Spleen (tissue), 11 donors: ENCODE measurements around the gene ERICH6. TPM values are rescaled to one million over a fixed set of nuclear protein-coding genes. Genes with fewer than 3 reads are reported as not detected.

Experiments
- DNase-seq: peaks from one replicate; pipeline ENCODE4 v3.0.0-alpha.2; 2020
- H3K27ac ChIP-seq, 8 donors: fragments of 200-600 bp; sonication (generic) in 7 of 8; 1 replicate in 4 of 8; 2 replicates in 4 of 8; pipeline versions ENCODE4 v1.5.0 to v1.8.0; 2016 to 2021; ENCODE audit warnings: inconsistent platforms in 4 of 8, mild to moderate bottlenecking in 4 of 8, moderate library complexity in 1 of 8
- H3K27me3 ChIP-seq, 7 donors: fragments of 200-600 bp; sonication (generic) in 6 of 7; replicated peaks in 1 of 7; 1 replicate in 4 of 7; 2 replicates in 3 of 7; pipeline versions ENCODE4 v1.5.0 to v1.8.0; 2016 to 2021; ENCODE audit warnings: inconsistent platforms in 3 of 7, mild to moderate bottlenecking in 1 of 7
- H3K36me3 ChIP-seq, 6 donors: fragments of 200-600 bp; sonication (generic) in 5 of 6; 1 replicate in 4 of 6; 2 replicates in 2 of 6; pipeline versions ENCODE4 v1.5.0 to v1.8.0; 2016 to 2021; ENCODE audit warnings: inconsistent platforms in 2 of 6
- H3K4me1 ChIP-seq, 6 donors: fragments of 200-600 bp; sonication (generic) in 5 of 6; 1 replicate in 3 of 6; 2 replicates in 3 of 6; pipeline versions ENCODE4 v1.5.0 to v1.8.0; 2016 to 2021; ENCODE audit warnings: inconsistent platforms in 3 of 6
- H3K4me3 ChIP-seq, 8 donors: fragments of 200-600 bp; sonication (generic) in 7 of 8; 1 replicate in 4 of 8; 2 replicates in 4 of 8; pipeline versions ENCODE4 v1.5.0 to v1.8.0; 2016 to 2021; ENCODE audit warnings: inconsistent platforms in 4 of 8, mild to moderate bottlenecking in 4 of 8, moderate library complexity in 2 of 8
- H3K9me3 ChIP-seq, 8 donors: fragments of 200-600 bp; sonication (generic) in 7 of 8; 1 replicate in 4 of 8; 2 replicates in 4 of 8; pipeline versions ENCODE4 v1.5.0 to v1.8.0; 2016 to 2021; ENCODE audit warnings: inconsistent platforms in 4 of 8
- POLR2A ChIP-seq, 3 donors: fragments of 450-650 bp; IDR thresholded peaks; one replicate each; pipeline ENCODE4 v1.5.1; 2017; ENCODE audit warnings: antibody characterized with exemption in 3 of 3, mild to moderate bottlenecking in 1 of 3
- POLR2AphosphoS5 ChIP-seq, 3 donors: sonication (generic); formaldehyde crosslinking; IDR thresholded peaks; one replicate each; pipeline ENCODE4 v1.5.1; 2017; ENCODE audit warnings: antibody characterized with exemption in 3 of 3
- WGBS, 5 donors: extraction: QIAGEN DNeasy Blood & Tissue Kit in 3 of 5; methylation state at CpG; one replicate each; pipeline versions ENCODE4 v1.1.5 to v1.1.7; 2013 to 2018; 5-methylcytosine and 5-hydroxymethylcytosine counted together
- intact Hi-C: fragments of 100-400 bp; cut with DNase I; formaldehyde crosslinking; loops from one replicate; pipeline ENCODE4 v1.15.0; 2023; ENCODE audit warnings: low total_unique reads
- polyA plus RNA-seq, 3 donors: library from polyadenylated mRNA; stranded (reverse); fragments of 200-250 nt; gene quantifications; one replicate each; pipeline ENCODE4 v1.2.1, GENCODE V29; 2013
- total RNA-seq, 7 donors: library from RNA; depleted of rRNA in 3 of 7; stranded (reverse); fragments of >200 nt in 3 of 7; fragmentation: NEBNext Ultra II Directional in 4 of 7; extraction: Animal tissue kit (Norgen Biotek cat#: 25700) in 4 of 7; gene quantifications; one replicate each; pipeline versions ENCODE4 v1.1.0 to v1.2.1, GENCODE V29; 2016 to 2021
- TF ChIP-seq, protein P1 (sequence below), 11 experiments: fragments of 200-600 bp in 7 of 11; fragments of 450-650 bp in 4 of 11; sonication (generic) in 4 of 11; IDR thresholded peaks in 8 of 11; conservative IDR thresholded peaks in 3 of 11; 1 replicate in 7 of 11; 2 replicates in 4 of 11; pipeline versions ENCODE4 v1.4.0 to v1.8.0; 2016 to 2021; ENCODE audit warnings: antibody characterized with exemption in 11 of 11, inconsistent platforms in 4 of 11, mild to moderate bottlenecking in 1 of 11
- donor health status: healthy with polysubstance abuse.
- donor health status: DM: no; HTN: no; CAD: no; lungs with moderate emphysema.
- donor health status: DM: no; HTN: no; CAD: no.
- donor health status: Bipolar disorder and iron deficiency.
- donor health status: healthy.
- donor health status: DM: no; HTN: no; CAD: no.
- donor health status: DM: yes; HTN: yes; CAD: no.

ERICH6 gene
- total and polyA plus RNA-seq, 10 donors, result not detected

DNA sequence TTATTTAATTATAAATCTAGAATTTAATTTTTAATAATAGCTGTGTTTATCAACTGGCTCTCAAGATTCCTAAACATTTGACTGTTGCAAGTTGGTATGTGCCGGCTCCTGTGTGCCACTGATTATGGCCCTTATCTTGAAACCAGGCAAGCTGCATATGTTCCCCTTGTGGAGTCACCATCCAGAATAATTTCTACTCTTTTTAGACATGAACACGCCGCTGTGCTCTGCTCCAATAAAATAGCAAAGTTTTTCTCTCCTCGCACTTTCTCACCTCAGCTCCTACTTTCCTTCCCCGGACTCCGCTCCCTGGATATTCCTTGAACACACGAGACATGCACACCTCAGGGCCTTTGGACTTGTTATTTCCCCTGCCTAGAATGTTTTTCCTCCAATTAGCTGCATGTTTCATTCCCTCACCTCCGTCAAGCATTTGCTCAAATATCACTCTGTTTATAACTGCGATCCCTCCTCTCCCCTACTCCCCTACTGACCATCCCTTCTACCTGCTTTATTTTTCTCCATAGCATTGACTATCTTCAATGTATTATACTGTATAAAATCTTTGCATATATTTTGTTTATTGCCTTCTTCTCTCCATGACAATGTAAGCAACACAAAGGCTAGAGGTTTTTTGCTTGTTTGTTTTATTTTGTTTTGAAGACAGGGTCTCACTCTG lies 26.1 kb upstream of the ERICH6 start:
- intact Hi-C loops, result loop anchor here (10.0 kb wide), 1 partner anchor 415 kb away; no protein-coding TSS in a partner anchor
- H3K27me3 ChIP-seq, result no peaks in the 10 kb centered on the region
- no peak overlapping the region for H3K27ac ChIP-seq
- no peak for DNase-seq
- H3K4me1 ChIP-seq, result peaks cover 0 to 17% (median 2%) of the 10 kb centered on the region in 6 donors
- no peak overlapping the region for H3K4me3 ChIP-seq
- no peaks in the 10 kb centered on the region for H3K9me3 ChIP-seq
- H3K36me3 ChIP-seq, result no peaks in the 10 kb centered on the region
- TF ChIP-seq, protein P1, sequence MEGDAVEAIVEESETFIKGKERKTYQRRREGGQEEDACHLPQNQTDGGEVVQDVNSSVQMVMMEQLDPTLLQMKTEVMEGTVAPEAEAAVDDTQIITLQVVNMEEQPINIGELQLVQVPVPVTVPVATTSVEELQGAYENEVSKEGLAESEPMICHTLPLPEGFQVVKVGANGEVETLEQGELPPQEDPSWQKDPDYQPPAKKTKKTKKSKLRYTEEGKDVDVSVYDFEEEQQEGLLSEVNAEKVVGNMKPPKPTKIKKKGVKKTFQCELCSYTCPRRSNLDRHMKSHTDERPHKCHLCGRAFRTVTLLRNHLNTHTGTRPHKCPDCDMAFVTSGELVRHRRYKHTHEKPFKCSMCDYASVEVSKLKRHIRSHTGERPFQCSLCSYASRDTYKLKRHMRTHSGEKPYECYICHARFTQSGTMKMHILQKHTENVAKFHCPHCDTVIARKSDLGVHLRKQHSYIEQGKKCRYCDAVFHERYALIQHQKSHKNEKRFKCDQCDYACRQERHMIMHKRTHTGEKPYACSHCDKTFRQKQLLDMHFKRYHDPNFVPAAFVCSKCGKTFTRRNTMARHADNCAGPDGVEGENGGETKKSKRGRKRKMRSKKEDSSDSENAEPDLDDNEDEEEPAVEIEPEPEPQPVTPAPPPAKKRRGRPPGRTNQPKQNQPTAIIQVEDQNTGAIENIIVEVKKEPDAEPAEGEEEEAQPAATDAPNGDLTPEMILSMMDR (IDR thresholded peaks at IDR 0.05 in 8 of 11, conservative IDR thresholded peaks at IDR 0.05 in 3 of 11), result no peak
- TF ChIP-seq POLR2AphosphoS5 (IDR thresholded peaks at IDR 0.05), result no peak
- no peak for TF ChIP-seq POLR2A (IDR thresholded peaks at IDR 0.05)
- 90 to 97% (median 95%) methylated on average over 9 of the region's 9 CpGs for WGBS, 5 donors

DNA sequence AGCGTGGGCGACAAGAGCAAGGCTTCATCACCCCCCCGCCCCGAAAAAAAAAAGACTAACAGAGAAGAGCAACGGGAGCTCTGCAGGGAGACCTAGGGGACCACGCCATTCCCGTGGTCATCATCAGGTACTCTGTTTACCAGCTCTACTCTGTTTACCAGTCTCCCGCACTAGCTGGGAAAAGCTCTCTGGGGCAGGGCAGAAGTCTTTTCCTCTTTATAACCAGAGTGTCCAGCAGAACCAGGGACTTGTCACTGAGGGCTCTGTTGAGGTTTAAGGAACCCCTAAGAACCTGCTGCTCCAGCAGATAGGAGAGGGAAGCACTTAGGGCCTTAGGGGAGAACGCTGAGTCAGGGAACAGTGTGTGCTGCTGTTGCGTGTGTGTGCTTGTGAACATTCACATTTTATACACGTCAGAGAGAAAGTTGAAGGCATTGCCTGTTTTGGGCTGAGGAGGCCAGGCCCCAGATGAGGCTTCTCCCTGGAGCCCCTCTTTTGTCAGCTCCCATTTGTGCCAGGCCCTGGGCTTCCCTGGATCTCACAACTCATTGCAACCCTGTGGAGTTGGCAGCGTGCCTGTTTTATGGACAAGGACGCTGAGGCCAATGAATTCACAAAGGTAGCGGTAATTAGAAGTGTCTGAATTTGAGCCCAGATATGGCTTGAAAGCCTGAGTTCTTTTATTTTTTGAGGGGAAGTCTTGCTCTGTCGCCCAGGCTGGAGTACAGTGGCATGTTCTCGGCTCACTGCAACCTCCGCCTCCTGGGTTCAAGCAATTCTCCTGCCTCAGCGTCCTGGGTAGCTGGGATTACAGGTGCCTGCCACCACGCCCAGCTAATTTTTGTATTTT lies 24.2 kb upstream of the ERICH6 start:
- H3K27ac ChIP-seq, result peak overlapping the region in 4 of 8 donors; percentile 67 to 75 (median 72)
- no peak for DNase-seq

DNA sequence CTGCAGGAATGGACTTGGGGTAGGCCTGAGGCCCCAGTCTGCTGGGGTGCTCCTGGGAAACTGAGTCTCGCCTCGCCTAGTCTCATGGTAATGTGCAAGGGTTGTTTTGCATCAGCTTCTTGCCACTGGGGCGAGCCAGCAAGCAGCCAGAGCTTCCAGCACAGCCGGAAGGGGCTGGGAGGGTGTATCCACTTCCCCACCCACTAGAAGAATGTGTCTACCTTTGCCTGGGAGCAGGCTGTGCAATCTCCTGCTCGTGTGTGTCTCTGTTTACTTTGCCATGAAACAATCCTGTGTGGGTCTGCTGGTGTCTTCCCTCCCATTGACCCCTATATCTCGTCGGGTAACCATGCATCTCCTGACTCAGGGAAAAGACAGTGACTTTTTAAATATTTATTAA lies 21.8 kb upstream of the ERICH6 start:
- no peak overlapping the region for H3K4me3 ChIP-seq
- TF ChIP-seq, protein P1 (IDR thresholded peaks at IDR 0.05 in 8 of 11, conservative IDR thresholded peaks at IDR 0.05 in 3 of 11), result no peak
- TF ChIP-seq POLR2A (IDR thresholded peaks at IDR 0.05) (no peak), POLR2AphosphoS5 (IDR thresholded peaks at IDR 0.05) (no peak)
- H3K4me1 ChIP-seq, result peaks cover 0 to 9% (median 6%) of the 10 kb centered on the region in 6 donors
- 85 to 95% (median 90%) methylated on average over 7 of the region's 7 CpGs for WGBS, 5 donors
- intact Hi-C loops, result loop anchor here (10.0 kb wide), 1 partner anchor 419 kb away; no protein-coding TSS in a partner anchor
- H3K27me3 ChIP-seq, result no peaks in the 10 kb centered on the region
- no peak for DNase-seq
- H3K36me3 ChIP-seq, result no peaks in the 10 kb centered on the region
- no peaks in the 10 kb centered on the region for H3K9me3 ChIP-seq
- no peak overlapping the region for H3K27ac ChIP-seq

More for the DNA sequence above, 24.2 kb upstream of the ERICH6 start:
- Histone ChIP-seq H3K9me3 (no peaks in the 10 kb centered on the region), H3K4me1 (no peaks in the 10 kb centered on the region), H3K36me3 (no peaks in the 10 kb centered on the region), H3K4me3 (no peak overlapping the region), H3K27me3 (no peaks in the 10 kb centered on the region)
- 85 to 92% (median 88%) methylated on average over 19 of the region's 19 CpGs for WGBS, 5 donors
- TF ChIP-seq POLR2A (IDR thresholded peaks at IDR 0.05), result no peak
- TF ChIP-seq, protein P1 (IDR thresholded peaks at IDR 0.05 in 8 of 11, conservative IDR thresholded peaks at IDR 0.05 in 3 of 11), result no peak
- peak in 2 of 3 donors; percentile 58 to 90 for TF ChIP-seq POLR2AphosphoS5 (IDR thresholded peaks at IDR 0.05)
- intact Hi-C loops, result loop anchor here (10.0 kb wide), 1 partner anchor 417 kb away; no protein-coding TSS in a partner anchor

DNA sequence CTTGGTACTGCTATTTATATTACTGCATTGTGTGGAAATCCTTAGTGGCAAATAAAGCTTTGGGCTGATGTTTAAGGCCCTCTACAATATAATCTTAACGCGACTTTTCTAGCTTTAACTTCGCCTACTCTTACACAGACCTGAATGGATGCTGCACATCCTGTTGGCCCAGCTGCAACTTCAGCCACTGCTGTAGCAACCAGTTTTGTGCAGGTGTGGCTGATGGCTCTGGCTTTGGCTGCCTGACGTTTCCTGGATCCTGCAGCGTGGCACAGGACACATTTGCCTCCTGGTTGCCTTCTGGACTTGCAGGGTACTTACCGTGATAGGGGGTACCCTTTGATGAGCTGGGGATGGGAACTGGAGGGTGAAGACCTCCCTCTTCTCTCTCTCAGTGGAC lies 20.2 kb upstream of the ERICH6 start:
- 69 to 88% (median 84%) methylated on average over 6 of the region's 6 CpGs for WGBS, 5 donors
- Histone ChIP-seq H3K36me3 (no peaks in the 10 kb centered on the region), H3K9me3 (no peaks in the 10 kb centered on the region), H3K27me3 (no peaks in the 10 kb centered on the region), H3K4me3 (no peak overlapping the region), H3K27ac (no peak overlapping the region), H3K4me1 (peaks cover 0 to 9% (median 6%) of the 10 kb centered on the region in 6 donors)
- TF ChIP-seq POLR2A (IDR thresholded peaks at IDR 0.05), result no peak
- no peak for TF ChIP-seq POLR2AphosphoS5 (IDR thresholded peaks at IDR 0.05)
- TF ChIP-seq, protein P1 (IDR thresholded peaks at IDR 0.05 in 8 of 11, conservative IDR thresholded peaks at IDR 0.05 in 3 of 11), result no peak
- DNase-seq, result no peak
- intact Hi-C loops, result loop anchor here (2.0 to 10.0 kb wide), 2 partner anchors 137 to 421 kb away; no protein-coding TSS in a partner anchor
